A549 treated with DMSO at 1 μM for 4 hours (cell line): ENCODE data around the gene TRIM46. TPM values are rescaled to one million over a fixed set of nuclear protein-coding genes. Genes with fewer than 3 reads are reported as not detected.

ENCODE experiments used
- total RNA-seq: library from RNA; stranded (reverse); fragments of 200-300 nt; extraction: Qiagen RNA extraction; gene quantifications from 5 replicates; pipeline ENCODE4 v1.2.3, GENCODE V29; 2022; ENCODE audit warnings: low read depth

Gene TRIM46, protein sequence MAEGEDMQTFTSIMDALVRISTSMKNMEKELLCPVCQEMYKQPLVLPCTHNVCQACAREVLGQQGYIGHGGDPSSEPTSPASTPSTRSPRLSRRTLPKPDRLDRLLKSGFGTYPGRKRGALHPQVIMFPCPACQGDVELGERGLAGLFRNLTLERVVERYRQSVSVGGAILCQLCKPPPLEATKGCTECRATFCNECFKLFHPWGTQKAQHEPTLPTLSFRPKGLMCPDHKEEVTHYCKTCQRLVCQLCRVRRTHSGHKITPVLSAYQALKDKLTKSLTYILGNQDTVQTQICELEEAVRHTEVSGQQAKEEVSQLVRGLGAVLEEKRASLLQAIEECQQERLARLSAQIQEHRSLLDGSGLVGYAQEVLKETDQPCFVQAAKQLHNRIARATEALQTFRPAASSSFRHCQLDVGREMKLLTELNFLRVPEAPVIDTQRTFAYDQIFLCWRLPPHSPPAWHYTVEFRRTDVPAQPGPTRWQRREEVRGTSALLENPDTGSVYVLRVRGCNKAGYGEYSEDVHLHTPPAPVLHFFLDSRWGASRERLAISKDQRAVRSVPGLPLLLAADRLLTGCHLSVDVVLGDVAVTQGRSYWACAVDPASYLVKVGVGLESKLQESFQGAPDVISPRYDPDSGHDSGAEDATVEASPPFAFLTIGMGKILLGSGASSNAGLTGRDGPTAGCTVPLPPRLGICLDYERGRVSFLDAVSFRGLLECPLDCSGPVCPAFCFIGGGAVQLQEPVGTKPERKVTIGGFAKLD
- total RNA-seq = 1.3 to 1.8 TPM (median 1.4 TPM) in 5 replicates

DNA sequence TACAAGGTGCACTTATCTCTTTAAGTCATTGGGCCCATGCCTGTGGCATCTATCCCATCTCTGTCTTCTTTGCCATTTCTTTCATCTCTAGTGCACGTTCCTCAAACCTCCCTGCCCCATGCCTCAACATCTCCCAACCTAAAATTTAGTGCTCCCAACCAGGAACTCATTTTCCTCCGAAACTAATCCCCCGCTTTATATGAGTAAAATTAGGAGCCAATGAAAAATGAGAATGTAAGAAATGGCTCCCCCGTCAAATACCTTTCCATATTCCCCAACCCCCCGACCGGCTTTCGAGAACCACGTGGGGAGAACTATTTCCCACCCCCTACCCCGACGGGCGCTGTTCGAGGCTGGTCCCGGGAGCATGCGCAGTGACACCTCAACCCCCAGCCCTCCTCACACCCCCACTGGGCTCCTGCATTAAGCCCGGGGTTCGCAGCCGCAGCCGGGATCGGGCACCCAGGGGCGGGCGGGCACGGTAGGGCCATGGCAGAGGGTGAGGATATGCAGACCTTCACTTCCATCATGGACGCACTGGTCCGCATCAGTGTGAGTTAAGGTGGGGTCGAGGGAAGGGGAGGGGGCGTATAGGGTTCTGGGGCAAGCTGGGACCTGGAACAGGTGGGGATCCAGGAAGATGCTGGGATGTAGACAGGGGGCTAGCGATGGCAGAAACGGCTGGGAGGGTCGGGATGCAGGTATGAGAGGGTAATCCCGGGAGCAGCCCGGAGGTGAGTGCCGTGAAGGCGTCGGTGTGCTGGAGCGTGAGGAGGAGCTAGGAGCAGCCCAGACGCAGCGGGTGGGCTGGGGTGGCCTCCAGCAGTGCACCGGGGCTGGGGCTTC lies at the start of gene TRIM46:
Gene TRIM46 (plus strand): TSS at position 372 of the 846 bp plus-strand sequence. CDS start 118 bp downstream, at position 490.

DNA sequence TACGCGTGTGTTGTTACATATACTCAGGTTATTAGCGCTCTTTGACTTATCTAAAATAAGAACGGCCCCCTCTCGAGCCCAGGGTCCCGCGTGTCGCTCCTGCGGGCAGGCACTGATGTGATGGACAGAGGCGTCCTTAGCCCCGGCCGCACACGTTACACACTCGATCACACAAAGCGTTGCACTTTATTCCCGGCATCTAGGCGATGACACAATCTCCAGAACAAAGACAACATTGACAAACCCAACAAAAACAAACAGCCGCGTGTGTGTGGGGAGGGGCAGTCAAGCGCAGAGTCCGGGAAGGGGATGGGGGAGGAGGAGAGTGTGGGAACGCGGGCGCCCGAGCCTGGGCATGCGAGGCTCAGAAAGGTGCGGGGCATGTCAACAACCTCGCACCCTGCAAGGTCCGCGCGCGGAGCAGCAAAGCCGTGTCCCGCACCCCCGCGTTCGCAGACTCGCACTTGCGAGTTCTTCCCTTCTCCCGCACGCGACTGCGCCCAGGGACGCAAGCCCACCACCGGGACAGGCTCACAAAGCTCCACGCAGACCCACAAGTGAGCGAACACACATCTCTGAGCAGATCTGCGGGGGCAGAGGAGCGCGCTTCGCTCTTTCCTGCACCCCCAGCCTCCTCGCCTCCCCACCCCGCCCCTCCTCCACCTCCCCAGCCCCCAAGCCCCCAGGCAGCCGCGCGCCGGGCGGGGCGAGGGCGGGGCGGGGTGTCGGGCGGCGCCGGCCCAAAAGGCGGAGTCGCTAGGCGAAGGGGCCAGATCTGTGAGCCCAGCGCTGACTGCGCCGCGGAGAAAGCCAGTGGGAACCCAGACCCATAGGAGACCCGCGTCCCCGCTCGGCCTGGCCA lies 46.3 kb upstream of the TRIM46 start, which contains the start of gene EFNA1:
Gene EFNA1 (plus strand): TSS at position 772 of the 862 bp plus-strand sequence. CDS start 102 bp downstream, outside the sequence.

GRCh38 chr1:155135415-155136028 lies 38.1 kb upstream of the TRIM46 start, which contains the start of gene SLC50A1:
Gene SLC50A1 (plus strand): TSS chr1:155135852. CDS start chr1:155135912, 60 bp downstream.

GRCh38 chr1:155139895-155140629 lies 33.6 kb upstream of the TRIM46 start, which contains the start of gene DPM3:
Gene DPM3 (minus strand): TSS chr1:155140531. CDS start chr1:155140240, 291 bp downstream.

GRCh38 chr1:155172732-155173477 lies 744 bp upstream of the TRIM46 start, which contains the start of gene KRTCAP2:
Gene KRTCAP2 (minus strand): TSS chr1:155173304. CDS start chr1:155173224, 80 bp downstream.

GRCh38 chr1:155207806-155208540 lies 34.3 kb downstream of the TRIM46 start, which contains the start of gene THBS3:
Gene THBS3 (minus strand): TSS chr1:155207897. CDS start chr1:155207876, 21 bp downstream.

DNA sequence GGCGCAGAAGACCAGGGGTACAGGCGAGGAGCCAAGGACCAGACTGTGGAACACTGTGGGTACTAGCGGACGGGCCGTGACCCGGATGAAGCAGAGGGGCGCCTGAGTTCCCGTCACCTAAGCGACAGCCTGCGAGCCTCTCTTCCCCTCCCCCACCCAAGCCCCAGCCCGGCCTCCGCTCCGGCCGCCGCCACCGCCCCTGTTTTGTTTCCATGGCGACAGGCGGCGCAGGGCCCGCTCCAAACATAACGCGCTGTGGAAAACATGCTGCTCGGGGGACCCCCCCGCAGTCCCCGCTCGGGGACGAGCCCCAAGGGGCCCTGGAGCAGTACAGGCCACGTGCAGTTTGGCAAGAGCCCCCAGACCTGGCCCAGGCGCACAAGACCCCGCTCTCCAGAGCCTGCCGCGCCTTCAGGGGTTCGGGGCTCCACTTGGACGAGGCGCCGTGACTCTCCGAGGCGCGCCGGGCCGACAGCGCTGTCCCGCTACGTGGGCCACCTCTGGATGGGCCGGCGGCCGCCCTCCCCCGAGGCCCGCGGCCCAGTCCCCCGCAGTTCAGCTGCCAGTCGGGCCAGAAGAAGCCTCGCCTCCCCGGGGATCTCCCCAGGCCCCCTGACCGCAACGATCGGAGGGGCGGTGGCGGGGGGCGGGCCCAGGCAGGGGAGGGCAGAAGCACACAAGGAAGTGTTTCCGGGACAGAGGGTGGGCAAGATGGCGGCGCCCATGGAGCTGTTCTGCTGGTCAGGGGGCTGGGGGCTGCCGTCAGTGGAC lies 35.1 kb downstream of the TRIM46 start, which contains the start of gene MTX1:
Gene MTX1 (plus strand): TSS at position 155 of the 771 bp plus-strand sequence. CDS start 110 bp downstream, at position 265.

Other genes with a start within 250 kb of the TRIM46 start
- 34.0 to 43.1 TPM (median 39.3 TPM) in 5 replicates for gene PMVK, start 237.1 kb upstream of the TRIM46 start, total RNA-seq
- gene PBXIP1, start 217.8 kb upstream of the TRIM46 start, total RNA-seq = 13.0 to 17.0 TPM (median 13.9 TPM) in 5 replicates
- 22.8 to 24.9 TPM (median 23.9 TPM) in 5 replicates for gene PYGO2, start 212.1 kb upstream of the TRIM46 start, total RNA-seq
- gene SHC1, start 203.1 kb upstream of the TRIM46 start, total RNA-seq = 136 to 154 TPM (median 140 TPM) in 5 replicates
- 328 to 363 TPM (median 338 TPM) in 5 replicates for gene CKS1B, start 199.2 kb upstream of the TRIM46 start, total RNA-seq
- gene FLAD1, start 190.5 kb upstream of the TRIM46 start, total RNA-seq = 40.1 to 46.0 TPM (median 41.6 TPM) in 5 replicates
- not detected in 5 replicates for gene LENEP, start 180.3 kb upstream of the TRIM46 start, total RNA-seq
- 19.7 to 26.6 TPM (median 25.9 TPM) in 5 replicates for gene ZBTB7B, start 171.0 kb upstream of the TRIM46 start, total RNA-seq
- gene DCST2, start 140.1 kb upstream of the TRIM46 start, total RNA-seq = 0.22 to 0.72 TPM (median 0.46 TPM) in 5 replicates
- gene DCST1, start 140.0 kb upstream of the TRIM46 start, total RNA-seq = not detected in 5 replicates
- gene ADAM15, start 122.5 kb upstream of the TRIM46 start, total RNA-seq = 64.6 to 76.9 TPM (median 67.8 TPM) in 5 replicates
- 7.3 to 9.0 TPM (median 8.4 TPM) in 5 replicates for gene EFNA4, start 110.1 kb upstream of the TRIM46 start, total RNA-seq
- gene EFNA3, start 95.0 kb upstream of the TRIM46 start, total RNA-seq = 3.7 to 5.6 TPM (median 4.2 TPM) in 5 replicates
- gene EFNA1, start 46.0 kb upstream of the TRIM46 start, total RNA-seq = 30.6 to 50.0 TPM (median 37.3 TPM) in 5 replicates
- 34.2 to 39.1 TPM (median 35.5 TPM) in 5 replicates for gene SLC50A1, start 38.0 kb upstream of the TRIM46 start, total RNA-seq
- 78.1 to 102 TPM (median 91.3 TPM) in 5 replicates for gene DPM3, start 33.3 kb upstream of the TRIM46 start, total RNA-seq
- 226 to 250 TPM (median 230 TPM) in 5 replicates for gene KRTCAP2, start 545 bp upstream of the TRIM46 start, total RNA-seq
- gene THBS3, start 34.0 kb downstream of the TRIM46 start, total RNA-seq = 7.5 to 9.9 TPM (median 9.4 TPM) in 5 replicates
- gene MTX1, start 34.8 kb downstream of the TRIM46 start, total RNA-seq = 67.2 to 74.0 TPM (median 72.4 TPM) in 5 replicates
- 28.1 to 40.5 TPM (median 34.2 TPM) in 5 replicates for gene ENTREP3, start 81.6 kb downstream of the TRIM46 start, total RNA-seq
- 105 to 133 TPM (median 125 TPM) in 5 replicates for gene SCAMP3, start 88.5 kb downstream of the TRIM46 start, total RNA-seq
- 18.1 to 31.1 TPM (median 29.0 TPM) in 5 replicates for gene CLK2, start 99.7 kb downstream of the TRIM46 start, total RNA-seq
- 3.0 to 5.4 TPM (median 5.3 TPM) in 5 replicates for gene HCN3, start 103.6 kb downstream of the TRIM46 start, total RNA-seq
- gene PKLR, start 127.6 kb downstream of the TRIM46 start, total RNA-seq = 0.03 TPM in 1 of 5 replicates, not detected in the others
- 161 to 196 TPM (median 162 TPM) in 5 replicates for gene FDPS, start 135.0 kb downstream of the TRIM46 start, total RNA-seq
- 42.4 to 52.9 TPM (median 48.9 TPM) in 5 replicates for gene RUSC1, start 147.0 kb downstream of the TRIM46 start, total RNA-seq